ENCODE data around the gene KAZN. TPM values are rescaled to one million over a fixed set of nuclear protein-coding genes. Genes with fewer than 3 reads are reported as not detected.

The KAZN gene
- total RNA-seq, 4 donors from 2014 or later: 0.77 to 12.3 (median 4.9) TPM

- Histone ChIP-seq H3K9me3 (no peaks in the 10 kb centered on the region), H3K27ac (no peak overlapping the region), H3K36me3 (no peaks in the 10 kb centered on the region), H3K4me1 (no peaks in the 10 kb centered on the region), H3K27me3 (no peaks in the 10 kb centered on the region), H3K4me3 (no peak overlapping the region)
- TF ChIP-seq CTCF (IDR thresholded peaks at IDR 0.05) (no peak), POLR2A (IDR thresholded peaks at IDR 0.05) (no peak)
- no peak for DNase-seq
- intact Hi-C loops (cut with DNase I; ENCODE audit: low total_unique reads): no loop called here
Measured at GRCh38 chr1:14877224-14877623, 278.7 kb downstream of the KAZN start.

- intact Hi-C loops (cut with DNase I; ENCODE audit: low total_unique reads): no loop called here
- Histone ChIP-seq H3K36me3 (no peaks in the 10 kb centered on the region), H3K4me1 (no peaks in the 10 kb centered on the region), H3K27me3 (no peaks in the 10 kb centered on the region), H3K9me3 (no peaks in the 10 kb centered on the region), H3K27ac (no peak overlapping the region), H3K4me3 (no peak overlapping the region)
- DNase-seq: no peak
- TF ChIP-seq CTCF (IDR thresholded peaks at IDR 0.05) (no peak), POLR2A (IDR thresholded peaks at IDR 0.05) (no peak)
Measured at GRCh38 chr1:14878124-14878523, 279.6 kb downstream of the KAZN start.

GRCh38 chr1:14878951-14879350 lies 280.5 kb downstream of the KAZN start:
- intact Hi-C loops (cut with DNase I; ENCODE audit: low total_unique reads): no loop called here
- H3K27ac ChIP-seq: no peak overlapping the region
- H3K36me3 ChIP-seq: no peaks in the 10 kb centered on the region
- no peaks in the 10 kb centered on the region for H3K27me3 ChIP-seq
- H3K4me1 ChIP-seq: no peaks in the 10 kb centered on the region
- TF ChIP-seq POLR2A (IDR thresholded peaks at IDR 0.05): no peak
- TF ChIP-seq CTCF (IDR thresholded peaks at IDR 0.05): no peak
- no peak overlapping the region for H3K4me3 ChIP-seq
- no peaks in the 10 kb centered on the region for H3K9me3 ChIP-seq
- no peak for DNase-seq

GRCh38 chr1:14880456-14881316 lies 282.2 kb downstream of the KAZN start:
- no peaks in the 10 kb centered on the region for H3K4me1 ChIP-seq
- H3K27ac ChIP-seq: no peak overlapping the region
- intact Hi-C loops (cut with DNase I; ENCODE audit: low total_unique reads): no loop called here
- H3K36me3 ChIP-seq: no peaks in the 10 kb centered on the region
- no peaks in the 10 kb centered on the region for H3K9me3 ChIP-seq
- H3K27me3 ChIP-seq: no peaks in the 10 kb centered on the region
- no peak overlapping the region for H3K4me3 ChIP-seq
- TF ChIP-seq CTCF (IDR thresholded peaks at IDR 0.05) (no peak), POLR2A (IDR thresholded peaks at IDR 0.05) (no peak)
- DNase-seq: no peak

GRCh38 chr1:14881775-14882672 lies 283.5 kb downstream of the KAZN start:
- no peaks in the 10 kb centered on the region for H3K27me3 ChIP-seq
- intact Hi-C loops (cut with DNase I; ENCODE audit: low total_unique reads): no loop called here
- no peaks in the 10 kb centered on the region for H3K4me1 ChIP-seq
- TF ChIP-seq CTCF (IDR thresholded peaks at IDR 0.05) (no peak), POLR2A (IDR thresholded peaks at IDR 0.05) (no peak)
- no peaks in the 10 kb centered on the region for H3K9me3 ChIP-seq
- H3K27ac ChIP-seq: no peak overlapping the region
- H3K36me3 ChIP-seq: no peaks in the 10 kb centered on the region
- no peak for DNase-seq
- H3K4me3 ChIP-seq: no peak overlapping the region
